CD4-positive, alpha-beta T cell (primary cell): ENCODE data around the gene PLCB3. TPM values are rescaled to one million over a fixed set of nuclear protein-coding genes. Genes with fewer than 3 reads are reported as not detected.

Experiments used
- ATAC-seq: fragments of 200-7000 bp; cut with Tn5 transposase; one replicate; pipeline ENCODE4 v1.10.0; 2022; ENCODE audit warnings: mild to moderate bottlenecking; ENCODE audit not compliant: poor library complexity
- CTCF ChIA-PET: fragments of 350-600 bp; sonication (Branson Sonifier 250); formaldehyde crosslinking; loops from one replicate; lab custom pipeline; 2021; ENCODE audit warnings: antibody characterized with exemption, inconsistent platforms; lab: Charles Lee
- POLR2A ChIA-PET: fragments of 350-600 bp; sonication (Branson Sonifier 250); formaldehyde crosslinking; loops from one replicate; lab custom pipeline; 2021; ENCODE audit warnings: antibody characterized with exemption, inconsistent platforms; lab: Charles Lee
- DNase-seq, 14 experiments: peaks; one replicate each; pipeline ENCODE4 v3.0.0-alpha.2; 2013 to 2020; ENCODE audit warnings: mixed read lengths in 2 of 14
- H3K27ac ChIP-seq, 2 donors: one replicate each; pipeline versions ENCODE4 v1.5.1 to v1.7.0; 2013; ENCODE audit warnings: low read length in 2 of 2, low read depth in 1 of 2, mild to moderate bottlenecking in 1 of 2
- H3K27me3 ChIP-seq, 2 experiments: 1 replicate in 1 of 2; 2 replicates in 1 of 2; pipeline versions ENCODE4 v1.6.1 to v1.7.0; 2013; ENCODE audit warnings: low read length in 2 of 2, control low read depth in 1 of 2, mild to moderate bottlenecking in 1 of 2, moderate library complexity in 1 of 2; ENCODE audit not compliant: insufficient read depth in 2 of 2, control insufficient read depth in 1 of 2
- H3K36me3 ChIP-seq: one replicate; pipeline ENCODE4 v1.6.1; 2013; ENCODE audit warnings: low read length, control low read depth; ENCODE audit not compliant: insufficient read depth
- H3K4me1 ChIP-seq: one replicate; pipeline ENCODE4 v1.6.1; 2013; ENCODE audit warnings: low read length, control low read depth; ENCODE audit not compliant: insufficient read depth
- H3K4me3 ChIP-seq: one replicate; pipeline ENCODE4 v1.5.1; 2013; ENCODE audit warnings: mild to moderate bottlenecking, low read length, moderate library complexity
- H3K9me3 ChIP-seq, 2 experiments: 1 replicate in 1 of 2; 2 replicates in 1 of 2; pipeline versions ENCODE4 v1.6.1 to v1.7.0; 2013; ENCODE audit warnings: low read length in 2 of 2, mild to moderate bottlenecking in 2 of 2, control low read depth in 1 of 2, moderate library complexity in 1 of 2; ENCODE audit not compliant: control insufficient read depth in 1 of 2, insufficient read depth in 1 of 2
- H3K27ac Mint-ChIP-seq: one replicate; pipeline ENCODE4 v1.8.0; 2020; ENCODE audit warnings: mixed read lengths
- H3K27me3 Mint-ChIP-seq: one replicate; pipeline ENCODE4 v1.8.0; 2021; ENCODE audit warnings: mixed read lengths
- H3K36me3 Mint-ChIP-seq: one replicate; pipeline ENCODE4 v1.8.0; 2021; ENCODE audit warnings: low read depth, mixed read lengths
- H3K4me1 Mint-ChIP-seq: one replicate; pipeline ENCODE4 v1.8.0; 2021; ENCODE audit warnings: low read depth, mixed read lengths
- H3K4me3 Mint-ChIP-seq: one replicate; pipeline ENCODE4 v1.8.0; 2020; ENCODE audit warnings: mild to moderate bottlenecking, mixed read lengths
- H3K9me3 Mint-ChIP-seq: one replicate; pipeline ENCODE4 v1.8.0; 2020; ENCODE audit warnings: mixed read lengths
- CTCF ChIP-seq: fragments of 200-600 bp; IDR thresholded peaks from one replicate; pipeline ENCODE4 v1.8.0; 2022; ENCODE audit warnings: antibody characterized with exemption, mild to moderate bottlenecking
- intact Hi-C, 2 experiments: fragments of 100-400 bp; cut with DNase I in 1 of 2; cut with micrococcal nuclease in 1 of 2; formaldehyde crosslinking; loops; one replicate each; pipeline versions ENCODE4 v1.15.1 to v1.9.0; 2023 to 2025; cut with DNase I, micrococcal nuclease
- total RNA-seq, 174 experiments: library from RNA in 2 of 174; stranded (reverse) in 2 of 174; gene quantifications; one replicate each; pipeline ENCODE4 v1.2.3 and lab custom pipeline; 2021 to 2026

PLCB3 gene
- total RNA-seq, 2 experiments from 2014 or later = 2.5 to 2.7 TPM

DNA sequence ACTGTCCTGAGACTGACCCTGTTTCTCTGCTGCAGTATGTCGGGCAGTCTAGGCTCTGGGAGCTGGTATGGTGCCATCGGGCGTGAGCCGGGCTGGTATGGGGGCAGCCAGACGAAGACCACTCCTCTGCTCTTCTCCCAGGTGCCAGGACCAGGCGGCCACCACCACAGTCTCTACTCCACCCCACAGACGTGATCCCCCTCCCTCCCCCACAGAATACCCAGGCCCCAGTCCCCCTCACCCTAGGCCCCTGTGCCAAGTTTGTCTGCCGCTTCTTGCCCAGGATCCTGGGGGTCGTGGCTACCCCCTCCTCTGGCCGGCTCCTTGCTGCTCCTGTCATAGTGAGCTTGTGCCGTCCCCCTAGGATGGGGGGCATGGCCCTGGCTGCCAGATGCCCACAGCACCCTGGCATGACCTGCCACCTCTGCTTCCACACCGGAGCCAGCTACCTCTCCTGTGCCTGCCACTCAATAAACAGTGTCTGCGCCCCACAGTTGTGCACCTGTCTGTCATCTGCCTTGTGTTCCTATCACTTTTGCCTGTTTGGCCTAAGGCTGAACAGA is 37.8 kb downstream of the PLCB3 start:
- no peak overlapping the region for H3K27ac Mint-ChIP-seq
- intact Hi-C loops = no loop called here
- CTCF ChIA-PET = interaction anchor here (0.5 to 1.2 kb wide), 2 partner anchors 10 to 11 kb away, joined by 3 to 4 read pairs; partner anchors contain the start of gene CATSPERZ

DNA sequence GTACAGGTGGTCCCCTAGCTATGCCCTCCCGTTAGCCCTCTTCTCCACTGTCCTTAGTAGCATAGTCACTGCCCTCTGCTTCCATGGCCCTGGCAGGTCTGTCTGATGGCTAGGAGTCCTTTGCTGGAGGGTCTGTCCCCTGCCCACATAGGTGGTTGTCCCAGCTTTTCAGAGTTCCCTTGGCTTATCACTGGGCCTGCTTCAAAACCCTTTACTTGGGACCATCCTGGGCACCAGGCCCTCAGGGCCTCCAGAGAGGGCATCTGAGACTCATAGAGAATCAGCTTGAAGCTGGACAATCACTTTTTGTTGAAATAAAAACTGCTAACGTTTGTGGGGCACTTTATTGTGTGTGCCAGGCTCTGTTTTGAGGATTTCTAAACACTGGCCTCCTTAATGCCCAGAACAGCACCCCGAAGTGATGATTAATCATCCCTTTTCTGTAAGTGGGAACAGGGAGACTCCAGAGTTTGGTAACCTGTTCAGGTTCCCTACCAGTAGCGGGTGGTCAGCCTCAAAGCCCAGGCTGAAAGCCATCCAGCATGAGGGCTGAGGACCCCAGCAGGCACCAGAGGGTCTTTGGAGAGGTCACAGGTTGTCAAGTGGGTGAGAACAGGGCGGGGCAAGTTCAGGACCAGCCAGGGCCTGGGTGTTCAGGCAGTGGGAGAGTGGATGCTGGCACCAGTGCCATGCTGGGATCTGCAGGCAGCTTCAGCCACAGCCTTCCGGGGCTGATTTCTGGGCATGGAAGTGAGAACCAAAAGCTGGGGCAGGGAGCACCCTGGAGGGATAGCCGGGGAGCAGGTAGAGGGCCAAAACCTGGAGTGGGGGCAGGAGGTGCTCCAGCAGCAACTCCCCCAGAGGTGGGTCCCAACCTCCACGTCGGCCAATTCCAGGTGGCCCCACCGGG is 39.3 kb downstream of the PLCB3 start:
- POLR2A ChIA-PET = interaction anchor here (0.9 to 2.2 kb wide), 4 partner anchors 10 to 22 kb away, joined by 3 to 9 read pairs (median 4); partner anchors contain the start of gene CATSPERZ
- DNase-seq = no peak
- H3K27ac Mint-ChIP-seq = no peak overlapping the region

More for the DNA sequence above, 37.8 kb downstream of the PLCB3 start:
- Mint-ChIP-seq H3K4me3 (peak overlapping the region; percentile 45), H3K27me3 (peaks cover 25% of the 10 kb centered on the region), H3K9me3 (no peaks in the 10 kb centered on the region), H3K36me3 (peaks cover 5% of the 10 kb centered on the region), H3K4me1 (peaks cover 12% of the 10 kb centered on the region)
- POLR2A ChIA-PET = interaction anchor here (1.3 to 2.2 kb wide), 2 partner anchors 11 to 15 kb away, joined by 4 to 9 read pairs; partner anchors contain the start of gene CATSPERZ
- H3K27ac ChIP-seq = no peak overlapping the region
- peaks cover 34% of the 10 kb centered on the region for H3K4me1 ChIP-seq
- peaks cover 0 to 10% of the 10 kb centered on the region in 2 experiments for H3K9me3 ChIP-seq
- ATAC-seq (no peak), DNase-seq (no peak)
- H3K27me3 ChIP-seq = peaks cover 27 to 35% of the 10 kb centered on the region in 2 experiments
- peaks cover 3% of the 10 kb centered on the region for H3K36me3 ChIP-seq
- no peak overlapping the region for H3K4me3 ChIP-seq
- TF ChIP-seq CTCF = no peak

More for the DNA sequence above, 39.3 kb downstream of the PLCB3 start:
- Histone ChIP-seq H3K36me3 (peaks cover 3% of the 10 kb centered on the region), H3K27ac (no peak overlapping the region), H3K4me3 (no peak overlapping the region), H3K9me3 (peaks cover 0 to 10% of the 10 kb centered on the region in 2 experiments), H3K4me1 (peaks cover 27% of the 10 kb centered on the region), H3K27me3 (peaks cover 39 to 49% of the 10 kb centered on the region in 2 experiments)
- Mint-ChIP-seq H3K4me3 (peak overlapping the region; percentile 76), H3K36me3 (no peaks in the 10 kb centered on the region), H3K4me1 (peaks cover 12% of the 10 kb centered on the region), H3K9me3 (no peaks in the 10 kb centered on the region), H3K27me3 (peaks cover 37% of the 10 kb centered on the region)
- no peak for ATAC-seq
- CTCF ChIA-PET = interaction anchor here (1.1 to 1.3 kb wide), 2 partner anchors 19 to 86 kb away, joined by 3 to 5 read pairs; no protein-coding TSS in a partner anchor
- intact Hi-C loops = no loop called here
- TF ChIP-seq CTCF = no peak
